HEK293 (cell line): ENCODE measurements around the gene MTFP1.
"Not testable (repeated sequence)": the region's sequence is repeated elsewhere in the genome, so short reads cannot be mapped to it uniquely, and the experiment has no call there.

Experiments
- CTCF ChIP-seq: fragments of 450-650 bp; formaldehyde crosslinking; IDR thresholded peaks from 2 replicates; pipeline ENCODE4 v1.5.1; 2016; ENCODE audit warnings: missing biosample characterization, missing genetic modification characterization
- HOXA7 ChIP-seq: sonication (generic); formaldehyde crosslinking; IDR thresholded peaks from 2 replicates; pipeline ENCODE4 v1.8.1; 2022; ENCODE audit warnings: missing genetic modification reagents, borderline replicate concordance
- TCF7L2 ChIP-seq: IDR thresholded peaks from 2 replicates; pipeline ENCODE4 v1.6.1; 2011; ENCODE audit warnings: low read depth, mild to moderate bottlenecking, inconsistent platforms, low read length, moderate library complexity, borderline replicate concordance
- ZBTB11 ChIP-seq: fragments of 450-650 bp; formaldehyde crosslinking; conservative IDR thresholded peaks from 2 replicates; pipeline ENCODE4 v1.5.1; 2016; ENCODE audit warnings: low read depth, missing biosample characterization, missing genetic modification characterization
- ZBTB21 ChIP-seq: fragments of 450-650 bp; formaldehyde crosslinking; IDR thresholded peaks from 2 replicates; pipeline ENCODE4 v1.5.1; 2017; ENCODE audit warnings: missing biosample characterization, missing genetic modification characterization
- ZNF274 ChIP-seq, 2 experiments: fragments of 200-500 bp in 1 of 2; fragments of 450-650 bp in 1 of 2; sonication (Bioruptor generic) in 1 of 2; formaldehyde crosslinking in 1 of 2; IDR thresholded peaks; 2 replicates each; pipeline versions ENCODE4 v1.5.1 to v1.6.1; 2014 to 2016; ENCODE audit warnings: borderline replicate concordance in 1 of 2, inconsistent platforms in 1 of 2, low read length in 1 of 2, missing biosample characterization in 1 of 2, missing genetic modification characterization in 1 of 2
- ZNF830 ChIP-seq: fragments of 450-650 bp; IDR thresholded peaks from 2 replicates; pipeline ENCODE4 v1.5.0; 2018; ENCODE audit warnings: missing biosample characterization, missing genetic modification characterization, low read depth, mild to moderate bottlenecking, moderate library complexity

- not testable (repeated sequence) for TF ChIP-seq ZBTB11 (tag by site-specific recombination); HOXA7 (CRISPR knock-in tag); ZNF830 (tag by site-specific recombination); CTCF; ZBTB21; ZNF274 (IDR thresholded peaks at IDR 0.05; ENCODE audit: low read length); ZNF274 (tag by site-specific recombination; IDR thresholded peaks at IDR 0.05; ENCODE audit: borderline replicate concordance); TCF7L2
Measured at GRCh38 chr22:30460555-30460954, 35.0 kb downstream of the MTFP1 start.
